Stimulated activated CD8-positive, alpha-beta memory T cell treated with anti-CD3 and anti-CD28 coated beads, Interleukin-7, amount 100 ng/mL, for 48 hours (primary cell): ENCODE measurements around the gene NMRK2.
A peak's percentile ranks its signal among the peaks of the same experiment; 100 is the strongest.

ENCODE experiments used
- DNase-seq, 2 donors: peaks; one replicate each; pipeline ENCODE4 v3.0.0-alpha.2; 2020; ENCODE audit warnings: low read depth in 1 of 2; ENCODE audit errors: extremely low read depth in 1 of 2

NMRK2 gene

DNA sequence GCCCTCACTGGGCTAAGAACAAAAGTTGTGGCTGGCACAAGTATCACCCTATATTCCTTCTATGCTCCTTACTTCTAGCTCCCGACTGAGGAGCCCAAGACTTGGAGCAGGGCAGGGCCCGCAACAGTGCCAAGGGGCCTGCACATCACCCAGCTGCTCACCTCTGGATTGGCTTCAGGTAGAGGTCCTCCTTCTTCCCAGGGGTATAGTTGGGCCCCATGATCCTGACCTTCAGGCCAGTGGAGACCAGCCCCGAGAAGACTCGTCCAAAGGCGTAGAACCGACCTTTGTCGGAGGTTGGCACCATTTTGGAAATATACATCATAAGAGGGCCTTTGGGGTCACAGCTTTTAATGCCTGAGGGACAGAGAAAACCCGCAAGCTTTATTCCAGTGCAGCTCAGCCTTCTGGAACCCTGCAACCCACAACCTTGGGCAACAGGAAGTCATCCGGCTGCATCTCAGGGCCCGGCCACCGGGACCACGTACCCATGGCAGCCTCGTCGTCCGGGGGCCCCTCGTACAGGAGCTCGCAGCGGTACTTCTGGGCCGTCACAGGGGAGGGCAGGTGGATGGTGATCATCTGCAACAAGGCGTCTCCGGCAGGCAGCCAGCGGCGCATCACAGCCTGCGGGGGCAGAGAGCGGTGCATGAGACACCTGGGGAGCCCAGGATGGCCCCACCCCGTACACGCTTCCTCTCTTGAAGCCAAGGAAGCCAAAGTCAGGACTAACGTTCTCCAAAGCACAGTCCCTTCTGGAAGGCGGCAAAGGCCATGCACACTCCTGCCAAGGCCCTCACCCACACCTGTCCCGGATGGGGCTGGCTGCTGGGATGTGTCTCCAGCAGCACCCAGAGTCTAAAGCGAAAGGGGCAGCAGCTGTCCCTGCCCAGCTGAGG, 47.7 kb downstream of the NMRK2 start:
- DNase-seq: no peak

DNA sequence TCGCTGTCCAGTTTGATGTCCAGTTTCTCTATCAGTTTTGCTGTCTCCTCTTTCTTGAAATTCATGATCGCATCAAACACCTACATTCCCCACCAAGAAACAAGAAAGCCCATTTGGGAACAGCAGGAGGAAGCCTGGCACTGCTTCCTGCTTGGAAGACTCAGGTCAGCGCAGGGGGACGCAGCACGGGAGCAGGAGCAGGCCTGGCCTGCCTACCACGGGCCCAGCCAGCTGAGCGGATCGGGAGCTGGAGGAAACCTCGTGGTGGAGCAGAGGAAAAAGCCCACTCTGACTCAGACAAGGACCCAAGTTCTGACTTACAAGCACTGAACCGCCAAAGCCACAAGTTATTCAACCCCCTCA, 48.5 kb downstream of the NMRK2 start:
- no peak for DNase-seq

DNA sequence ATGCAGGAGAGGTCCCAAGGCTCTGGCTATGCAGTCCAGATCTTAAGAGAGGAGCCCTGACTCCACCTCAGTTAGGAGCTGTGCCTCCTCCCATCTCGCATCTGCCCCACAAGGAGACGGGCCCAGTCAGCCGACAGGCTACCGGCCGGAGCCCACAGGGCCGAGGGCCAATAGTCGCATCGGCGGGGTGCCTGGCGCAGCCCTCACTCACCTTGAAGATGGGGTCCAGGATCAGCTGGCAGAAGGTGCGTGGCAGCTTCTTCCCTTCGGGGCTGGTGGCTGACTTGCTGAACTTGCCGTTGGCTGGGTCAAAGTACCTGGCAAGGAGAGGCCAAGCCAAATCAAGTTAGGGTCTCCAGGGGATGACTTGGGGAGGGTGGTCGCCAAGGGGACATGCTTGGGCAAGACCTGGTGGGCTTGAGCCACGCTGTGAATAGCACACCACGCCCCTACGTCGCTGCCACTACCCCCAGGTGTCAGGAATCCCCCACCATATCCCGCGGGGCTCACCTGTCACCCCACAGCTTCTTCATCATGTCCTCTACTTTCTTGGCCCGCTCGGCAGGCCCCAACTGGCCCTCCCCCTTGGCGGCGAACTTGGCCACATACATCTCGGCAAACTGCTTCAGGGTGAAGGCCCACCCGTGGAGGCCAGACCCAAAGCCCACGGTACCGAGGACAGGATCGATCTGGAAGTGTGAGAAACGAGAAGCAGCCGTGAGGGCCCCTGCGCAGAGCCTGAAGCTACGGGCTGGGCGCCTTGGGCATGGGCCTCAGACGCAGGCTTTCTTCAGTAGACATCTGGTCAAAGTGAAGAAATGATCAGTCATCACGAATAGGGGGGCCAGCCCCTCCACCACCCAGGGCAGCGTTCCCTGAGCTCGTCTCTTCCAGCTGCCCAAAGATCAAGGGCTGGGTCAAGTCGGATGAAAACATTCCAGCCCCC, 49.1 kb downstream of the NMRK2 start:
- no peak for DNase-seq

DNA sequence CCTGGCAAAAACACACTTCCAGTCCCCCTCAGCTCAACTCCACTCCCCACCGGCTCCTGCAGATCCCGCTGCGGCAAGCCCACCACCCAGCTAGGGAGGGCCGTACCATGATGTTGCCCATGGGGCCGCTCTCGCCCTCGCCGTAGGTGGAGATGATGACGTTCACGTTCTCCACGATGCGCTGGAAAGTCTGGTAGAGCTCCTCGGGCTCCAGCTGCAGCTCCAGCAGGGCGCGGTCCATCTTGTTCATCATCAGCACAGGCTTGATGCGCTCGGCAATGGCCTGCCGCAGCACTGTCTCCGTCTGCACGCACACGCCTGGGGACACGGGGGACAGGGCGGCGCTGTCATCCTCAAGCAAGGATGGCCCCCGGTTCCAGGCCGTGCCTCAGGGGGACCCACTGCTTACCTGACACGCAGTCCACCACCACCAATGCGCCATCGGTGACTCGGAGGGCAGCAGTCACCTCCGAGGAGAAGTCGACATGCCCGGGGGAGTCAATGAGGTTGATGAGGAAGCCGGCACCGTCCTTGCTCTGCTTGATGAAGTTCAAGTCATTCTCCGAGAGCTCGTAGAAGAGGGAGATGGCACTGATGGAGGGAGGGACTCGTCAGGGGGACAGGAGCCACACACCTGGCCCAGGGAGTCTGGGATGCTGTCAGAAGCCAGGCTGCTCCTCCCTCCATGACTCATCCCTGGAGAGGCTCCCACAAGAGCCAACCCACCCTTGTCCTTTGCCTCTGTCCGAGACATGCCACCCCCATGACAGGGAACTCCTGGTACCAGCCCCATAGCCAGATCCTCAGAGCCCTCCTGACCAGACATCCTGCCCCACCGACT, 50.1 kb downstream of the NMRK2 start:
- no peak for DNase-seq

DNA sequence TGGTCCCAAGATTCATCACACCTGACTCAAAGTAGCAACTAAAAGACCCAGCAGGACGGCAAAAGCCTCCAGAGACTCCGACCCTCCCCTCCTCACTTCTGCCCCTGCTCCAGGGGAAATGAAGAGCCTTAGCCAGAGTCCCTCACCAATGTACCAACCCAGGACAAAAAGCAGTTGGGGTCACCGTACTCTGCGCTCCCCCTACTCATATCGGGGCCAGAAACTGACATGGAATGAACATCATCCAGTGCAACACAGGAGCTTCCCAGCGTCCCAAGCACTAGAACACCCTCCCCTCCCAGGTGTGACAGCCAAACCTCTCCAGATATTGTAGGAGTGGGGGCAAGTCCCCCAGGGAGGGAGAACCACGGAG, 50.7 kb downstream of the NMRK2 start:
- no peak for DNase-seq

DNA sequence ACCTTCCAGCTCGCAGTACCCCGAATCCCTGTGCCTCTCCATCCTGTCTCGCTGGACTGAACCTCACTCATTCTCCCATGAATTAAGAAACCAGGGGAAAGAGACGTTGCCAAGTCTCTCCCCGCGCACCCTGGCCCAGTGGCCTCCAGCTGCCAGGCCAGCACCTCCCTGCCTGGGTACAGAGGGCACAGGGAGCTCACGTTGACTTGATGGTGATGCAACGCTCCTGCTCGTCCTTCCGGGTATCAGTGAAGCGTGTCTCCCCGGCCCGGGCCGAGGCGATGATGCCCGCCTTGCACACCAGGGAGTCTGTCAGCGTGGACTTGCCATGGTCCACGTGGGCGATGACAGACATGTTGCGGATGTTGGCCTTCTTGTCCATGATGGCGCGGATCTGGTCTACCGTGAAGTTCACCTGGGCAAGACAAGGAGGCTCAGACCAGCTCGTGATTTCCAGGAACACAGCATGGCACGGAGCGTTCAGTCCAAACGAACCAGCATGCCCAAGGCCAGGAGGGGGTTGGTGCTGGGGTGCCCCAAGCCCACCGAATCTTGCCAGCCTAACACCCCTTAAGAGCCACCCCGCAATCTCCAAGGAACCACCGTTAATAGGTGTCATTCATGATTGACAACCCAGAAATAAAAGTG, 51.2 kb downstream of the NMRK2 start:
- DNase-seq: no peak

DNA sequence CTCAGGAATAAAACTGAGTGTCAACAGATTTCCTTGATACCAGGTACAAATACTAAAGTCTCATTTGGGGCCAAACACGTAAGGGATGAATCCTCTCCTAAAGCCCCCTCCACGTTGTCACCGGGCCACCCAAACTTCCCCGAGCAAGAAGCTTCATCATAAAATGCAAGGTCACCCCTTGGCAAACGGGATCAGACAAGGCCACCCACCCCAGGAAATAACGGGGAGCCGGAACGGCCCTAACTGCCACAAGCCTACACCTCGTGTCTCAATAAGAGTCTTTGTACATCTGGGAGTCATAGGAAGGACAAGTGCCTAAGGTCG, 51.7 kb downstream of the NMRK2 start:
- no peak for DNase-seq

DNA sequence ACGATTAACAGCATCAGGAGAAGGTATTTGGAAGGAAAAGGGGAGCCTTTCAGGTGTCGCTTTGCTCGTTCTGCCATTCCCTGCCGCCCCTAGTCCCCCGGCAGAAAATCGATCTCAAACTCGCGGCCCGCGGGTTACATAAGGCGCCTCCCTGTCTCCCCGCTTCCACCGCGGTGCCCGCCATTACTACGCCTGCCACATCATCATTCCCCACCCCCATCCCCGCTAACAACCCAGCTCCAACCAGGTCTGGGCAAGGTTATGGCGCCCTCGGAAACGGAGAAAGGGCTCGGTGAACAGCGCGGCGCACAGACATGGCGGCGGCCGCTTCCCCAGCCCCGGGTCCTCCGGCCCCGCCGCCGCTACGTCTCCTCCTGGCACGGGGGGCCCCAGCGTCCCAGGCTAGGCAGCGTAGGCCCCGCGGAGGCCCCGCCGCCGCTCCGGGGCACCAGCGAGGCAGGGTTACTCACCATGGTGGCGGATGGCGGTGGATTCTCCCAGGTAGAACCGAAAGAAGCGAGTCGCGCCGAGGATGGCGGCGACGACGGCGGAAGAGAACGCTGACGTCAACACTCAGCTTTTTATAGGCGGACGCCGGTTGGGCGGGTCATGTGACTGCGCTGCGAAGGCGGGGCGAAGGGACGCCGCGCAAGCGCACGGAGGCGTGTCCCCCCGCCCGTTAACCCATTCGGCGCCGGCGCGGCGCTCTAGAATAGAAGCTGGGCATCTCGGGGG, 52.2 kb downstream of the NMRK2 start, which contains the start of gene EEF2:
Gene EEF2, minus strand, starts transcription at position 556 of the 735 bp plus-strand sequence. Its CDS starts 83 bp downstream, at position 473.
- peak; percentile 71 to 73 for DNase-seq

DNA sequence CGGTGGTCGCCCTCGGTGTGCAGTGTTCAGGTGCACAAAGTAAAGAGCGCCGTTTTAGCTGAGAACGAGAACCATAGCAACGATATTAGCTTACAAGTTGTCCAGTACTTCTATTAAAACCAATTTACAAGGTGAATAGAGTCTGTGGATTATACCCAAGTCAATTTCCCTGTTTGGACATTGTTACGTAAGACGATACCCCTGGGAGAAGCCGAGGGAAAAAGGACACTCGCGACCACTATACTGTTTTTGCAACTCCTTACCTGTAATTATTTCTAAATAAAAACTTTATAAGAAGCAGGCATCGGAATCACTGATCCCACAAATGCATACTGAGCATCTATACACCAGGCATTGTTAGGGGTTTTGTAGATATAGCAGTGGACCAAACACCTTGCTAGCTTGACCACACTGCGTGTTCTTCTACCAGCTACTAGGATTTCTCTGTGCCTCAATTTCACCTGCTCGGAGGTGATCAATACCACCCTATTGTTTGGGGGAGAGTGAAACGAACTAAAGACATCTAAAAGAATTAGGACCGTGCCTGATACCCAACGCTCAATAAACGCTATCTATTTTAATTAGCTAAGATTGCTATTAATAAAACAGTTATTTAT, 52.9 kb downstream of the NMRK2 start:
- no peak for DNase-seq

DNA sequence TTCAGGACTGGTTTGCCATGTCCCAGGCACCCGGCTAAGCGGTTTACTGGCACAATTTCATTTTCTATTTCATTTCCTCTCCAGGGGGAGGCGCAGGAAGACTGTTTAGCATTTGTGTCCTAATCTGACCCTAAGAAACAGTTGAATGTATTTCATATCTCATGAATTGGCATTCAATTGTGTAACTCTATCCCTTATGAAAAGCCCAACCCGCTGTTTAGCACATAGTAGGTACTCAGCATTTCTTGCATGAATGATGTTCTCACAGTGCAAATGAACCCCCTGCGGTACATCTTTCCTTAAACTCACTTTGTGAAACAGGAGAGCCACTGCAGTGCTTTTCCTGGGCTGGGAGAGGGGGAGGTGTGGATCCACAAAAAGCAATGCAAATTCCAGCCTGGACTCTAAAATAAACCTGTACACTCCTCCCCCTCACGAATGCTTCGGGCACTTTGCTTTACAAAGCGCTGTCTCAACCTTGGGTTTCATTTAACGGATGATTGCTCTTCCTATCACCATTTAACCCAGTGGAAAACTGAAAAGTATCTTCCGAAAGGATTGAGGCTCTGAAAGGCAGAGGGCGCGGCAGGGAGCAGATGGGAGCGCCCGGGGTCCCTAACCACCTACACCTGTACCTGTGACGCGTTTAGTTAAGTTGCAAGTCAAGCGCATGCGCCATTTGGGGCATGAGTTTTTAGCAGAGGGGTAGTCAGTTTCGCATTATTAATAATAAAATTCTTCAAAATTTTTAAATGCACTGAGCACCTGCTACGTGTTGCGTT, 53.6 kb downstream of the NMRK2 start:
- DNase-seq: no peak

DNA sequence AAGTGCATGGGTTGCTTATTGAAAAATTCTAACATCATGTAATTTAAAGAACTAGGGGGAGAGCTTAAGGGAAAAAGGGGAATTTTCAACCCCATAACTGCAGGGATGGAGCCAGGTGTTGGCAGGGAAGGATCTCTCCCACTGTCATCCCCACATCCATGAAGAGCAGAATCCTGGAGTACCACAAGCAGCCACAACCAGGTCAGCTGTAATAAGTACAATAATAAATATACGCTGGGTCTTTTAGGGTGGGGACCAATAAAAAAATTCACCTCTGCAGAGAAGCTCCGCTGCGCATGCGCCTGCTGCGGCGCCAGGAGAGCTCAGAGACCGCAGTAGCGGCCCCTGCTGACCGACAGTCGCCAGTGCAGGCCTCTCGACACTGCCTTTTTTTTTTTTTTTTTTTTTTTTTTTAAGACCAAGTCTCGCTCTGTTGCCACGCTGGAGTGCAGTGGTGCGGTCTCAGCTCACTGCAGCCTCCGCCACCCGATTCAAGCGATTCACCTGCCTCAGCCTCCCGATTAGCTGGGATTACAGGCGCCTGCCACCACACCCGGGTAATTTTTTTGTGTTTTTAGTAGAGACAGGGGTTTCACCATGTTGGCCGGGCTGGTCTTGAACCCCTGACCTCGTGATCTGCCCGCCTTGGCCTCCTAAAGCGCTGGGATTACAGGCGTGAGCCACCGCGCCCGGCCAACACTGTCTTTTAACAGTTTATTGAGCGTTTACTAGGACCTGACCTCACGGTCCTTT, 54.9 kb downstream of the NMRK2 start:
- DNase-seq: peak; percentile 75 to 80

DNA sequence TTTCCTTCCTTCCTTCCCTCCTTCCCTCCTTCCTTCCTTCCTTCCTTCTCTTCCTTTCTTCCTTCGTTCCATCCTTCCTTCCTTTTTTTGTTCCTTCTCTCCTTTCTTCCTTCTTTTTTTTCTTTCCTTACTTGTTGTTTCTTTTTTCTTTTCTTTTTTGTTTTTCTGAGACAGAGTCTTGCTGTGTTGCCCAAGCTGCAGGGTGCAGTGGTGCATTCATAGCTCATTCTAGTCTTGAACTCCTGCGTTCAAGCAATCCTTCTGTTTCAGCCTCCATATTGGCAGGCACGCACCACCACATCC, 57.9 kb downstream of the NMRK2 start:
- DNase-seq: no peak
